GM19099 (cell line): ENCODE measurements around the gene TMC4.

Experiments used
- POLR2A ChIP-seq: IDR thresholded peaks from 3 replicates; pipeline ENCODE4 v1.6.1; 2011; ENCODE audit warnings: low read depth; ENCODE audit not compliant: insufficient read length; ENCODE audit errors: extremely low read depth

TMC4 gene

DNA sequence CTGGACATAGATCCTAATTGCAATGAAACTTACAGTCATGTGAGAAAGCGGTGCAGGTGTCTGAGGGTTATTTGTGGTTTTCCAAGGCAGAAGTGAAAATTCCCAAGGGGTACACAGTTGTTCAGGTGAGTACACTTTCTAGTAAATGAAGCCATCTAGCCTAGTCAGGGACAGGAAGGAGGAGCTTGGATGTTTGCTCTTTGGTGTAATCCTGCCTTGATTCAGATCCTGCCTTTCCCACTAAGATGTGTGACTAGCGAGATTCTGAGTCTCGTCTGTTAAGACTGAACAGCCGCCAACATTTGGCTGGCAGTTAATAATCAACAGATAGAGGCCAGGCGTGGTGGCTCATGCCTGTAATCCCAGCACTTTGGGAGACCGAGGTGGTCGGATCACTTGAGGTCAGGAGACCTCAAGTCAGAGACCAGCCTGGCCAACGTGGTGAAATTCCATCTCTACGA is 30.2 kb upstream of the TMC4 start:
- TF ChIP-seq POLR2A: peak; percentile 8

DNA sequence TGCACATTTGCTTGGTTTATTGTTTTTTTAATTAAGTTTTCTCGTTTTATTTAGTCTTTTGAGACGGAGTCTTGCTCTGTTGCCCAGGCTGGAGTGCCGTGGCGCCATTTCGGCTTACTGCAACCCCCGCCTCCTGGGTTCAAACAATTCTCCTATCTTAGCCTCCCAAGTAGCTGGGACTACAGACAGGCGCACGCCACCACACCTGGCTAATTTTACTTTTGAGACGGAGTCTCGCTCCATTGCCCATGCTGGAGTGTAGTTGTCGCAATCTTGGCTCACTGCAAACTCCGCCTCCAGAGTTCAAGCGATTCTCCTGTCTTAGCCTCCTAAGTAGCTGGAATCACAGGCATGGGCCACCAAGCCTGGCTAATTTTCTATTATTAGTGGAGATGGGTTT is 29.0 kb upstream of the TMC4 start:
- TF ChIP-seq POLR2A: no peak

- TF ChIP-seq POLR2A: no peak
These were observed 28.3 kb upstream of the TMC4 start for GRCh38 chr19:54201172-54201701.

DNA sequence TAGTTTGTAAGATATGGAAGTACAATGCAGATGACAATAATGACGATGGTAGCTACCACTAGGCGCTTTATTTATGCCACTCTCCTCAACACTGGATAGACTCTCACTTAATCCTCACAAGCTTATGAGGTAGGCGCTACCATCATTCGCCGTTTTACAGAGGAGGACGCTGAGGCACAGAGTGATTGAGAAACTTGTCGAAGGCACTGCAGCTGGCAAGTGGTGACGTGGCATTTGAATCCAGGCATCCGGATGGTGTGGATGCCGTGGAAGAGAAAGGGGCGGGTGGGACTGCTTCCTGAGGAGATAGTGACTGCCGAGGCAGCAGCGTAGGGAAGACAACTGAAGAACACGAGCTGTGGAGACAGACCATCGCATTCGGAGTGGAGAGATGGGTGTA is 26.4 kb upstream of the TMC4 start:
- no peak for TF ChIP-seq POLR2A

- no peak for TF ChIP-seq POLR2A
These were observed 24.2 kb upstream of the TMC4 start for GRCh38 chr19:54197121-54197520.

- no peak for TF ChIP-seq POLR2A
These were observed 23.6 kb upstream of the TMC4 start for GRCh38 chr19:54196536-54196935.

- TF ChIP-seq POLR2A: no peak
These were observed 20.1 kb upstream of the TMC4 start for GRCh38 chr19:54193011-54193410.

DNA sequence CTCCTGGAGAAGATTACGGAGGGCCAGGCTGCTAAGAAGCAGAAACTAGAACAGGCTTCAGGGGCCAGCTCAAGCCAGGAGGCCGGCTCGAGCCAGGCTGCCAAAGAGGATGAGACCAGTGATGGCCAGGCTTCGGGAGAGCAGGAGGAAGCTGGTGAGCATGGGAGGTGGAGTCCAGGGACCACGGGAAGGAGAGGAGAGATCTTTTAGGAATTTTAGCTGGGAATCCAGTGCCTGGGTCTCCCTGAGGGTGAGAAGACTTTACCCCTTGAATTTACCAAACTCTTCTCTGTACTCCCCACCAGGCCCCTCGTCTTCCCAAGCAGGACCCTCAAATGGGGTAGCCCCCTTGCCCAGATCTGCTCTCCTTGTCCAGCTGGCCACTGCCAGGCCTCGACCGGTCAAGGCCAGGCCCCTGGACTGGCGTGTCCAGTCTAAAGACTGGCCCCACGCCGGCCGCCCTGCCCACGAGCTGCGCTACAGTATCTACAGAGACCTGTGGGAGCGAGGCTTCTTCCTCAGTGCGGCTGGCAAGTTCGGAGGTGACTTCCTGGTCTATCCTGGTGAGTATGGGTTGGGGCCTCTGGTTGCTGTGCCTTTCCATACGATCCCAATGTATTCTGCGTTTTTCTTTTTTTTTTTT is 19.0 kb upstream of the TMC4 start:
- TF ChIP-seq POLR2A: no peak

GRCh38 chr19:54191011-54191810 is 18.3 kb upstream of the TMC4 start, which contains the start of gene TSEN34:
Gene TSEN34, plus strand, starts transcription at chr19:54191308. Its CDS starts 57 bp downstream, at chr19:54191365.
- peak; percentile 75 for TF ChIP-seq POLR2A

DNA sequence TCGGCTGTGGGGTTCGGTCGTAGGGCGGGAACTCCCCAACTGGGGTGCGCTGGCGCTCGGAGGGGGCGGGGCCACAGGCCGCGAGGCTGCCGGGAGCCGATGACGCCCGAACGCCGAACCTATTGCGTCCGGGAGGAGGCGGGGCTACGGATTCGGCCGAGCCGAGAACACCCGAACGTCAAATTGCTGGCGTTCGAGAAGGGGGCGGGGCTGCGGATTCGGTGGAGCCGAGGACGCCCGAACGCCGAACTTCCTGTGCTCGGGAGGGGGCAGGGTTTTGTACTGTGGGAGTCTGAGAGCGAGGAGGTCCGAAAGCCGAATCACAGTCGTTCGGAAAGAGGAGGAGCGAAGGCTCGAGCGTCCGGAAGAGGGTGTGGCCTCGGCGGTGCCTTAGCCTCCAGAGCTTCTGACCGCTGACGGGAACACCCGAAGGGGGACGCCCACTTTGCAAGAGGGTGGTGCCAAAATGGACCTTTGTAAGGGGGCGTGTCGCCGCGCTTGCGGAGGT is 17.6 kb upstream of the TMC4 start:
- TF ChIP-seq POLR2A: no peak

- peak; percentile 75 for TF ChIP-seq POLR2A
These were observed 17.0 kb upstream of the TMC4 start for GRCh38 chr19:54189735-54190502.

- peak; percentile 50 for TF ChIP-seq POLR2A
These were observed 16.3 kb upstream of the TMC4 start, which contains the start of gene MBOAT7 for GRCh38 chr19:54189145-54189734. Gene MBOAT7, minus strand, starts transcription at chr19:54189580. Its CDS starts 1,072 bp downstream, at chr19:54188508.

DNA sequence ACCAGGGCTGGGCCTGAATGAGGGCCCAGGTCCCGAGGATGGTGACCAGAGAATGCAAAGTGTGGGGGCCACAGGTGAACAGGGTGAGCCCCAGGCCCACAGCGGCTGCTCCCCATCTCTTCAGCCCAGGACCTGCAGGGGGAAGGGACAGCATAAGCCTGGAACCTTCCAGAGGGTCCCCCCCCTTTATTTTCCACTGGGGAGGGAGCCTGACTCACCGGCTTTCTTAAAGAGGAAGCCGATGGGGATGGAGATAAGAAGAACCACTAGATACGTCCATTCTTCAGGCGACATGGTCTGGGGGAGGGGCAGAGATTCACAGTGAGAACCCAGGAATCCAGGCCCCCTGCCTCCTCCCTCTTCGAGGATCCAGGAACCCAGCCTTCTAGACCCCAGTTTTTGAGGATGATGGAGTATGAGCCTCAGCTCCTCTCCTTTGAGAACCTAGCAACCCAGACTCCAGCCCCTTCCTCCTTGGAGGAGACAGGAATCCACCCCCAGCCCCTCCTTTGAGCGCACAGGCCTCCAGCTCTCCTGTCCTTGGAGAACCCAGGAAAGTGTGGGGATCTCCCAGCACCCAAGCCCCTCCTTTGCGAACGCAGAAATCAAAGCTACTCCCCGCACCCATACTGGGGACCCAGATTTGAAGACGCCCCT is 15.4 kb upstream of the TMC4 start:
- TF ChIP-seq POLR2A: no peak

DNA sequence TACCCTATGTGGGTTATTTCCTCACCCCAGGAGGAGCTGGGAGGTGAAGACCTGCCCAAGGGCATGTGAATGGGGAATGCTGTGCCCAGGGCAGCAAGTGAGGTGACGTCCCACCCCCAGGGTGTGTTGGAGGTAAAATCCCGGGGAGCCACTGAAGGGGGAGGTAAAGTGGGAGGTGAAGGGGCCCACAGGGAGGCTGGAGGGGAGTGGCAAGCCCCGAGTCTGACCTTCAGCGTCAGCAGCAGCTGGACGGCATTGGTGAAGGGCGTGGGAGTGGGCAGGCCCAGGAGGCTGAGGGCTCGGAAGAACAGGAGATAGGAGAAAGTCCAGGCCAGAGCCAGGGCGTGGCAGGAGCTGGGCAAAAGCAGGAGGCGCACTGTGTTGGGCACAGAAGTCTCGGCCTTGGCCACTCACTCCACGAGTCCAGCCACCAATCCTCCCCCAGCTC is 14.0 kb upstream of the TMC4 start:
- no peak for TF ChIP-seq POLR2A
